ENCODE results near the gene XYLT1.

XYLT1 gene

DNA sequence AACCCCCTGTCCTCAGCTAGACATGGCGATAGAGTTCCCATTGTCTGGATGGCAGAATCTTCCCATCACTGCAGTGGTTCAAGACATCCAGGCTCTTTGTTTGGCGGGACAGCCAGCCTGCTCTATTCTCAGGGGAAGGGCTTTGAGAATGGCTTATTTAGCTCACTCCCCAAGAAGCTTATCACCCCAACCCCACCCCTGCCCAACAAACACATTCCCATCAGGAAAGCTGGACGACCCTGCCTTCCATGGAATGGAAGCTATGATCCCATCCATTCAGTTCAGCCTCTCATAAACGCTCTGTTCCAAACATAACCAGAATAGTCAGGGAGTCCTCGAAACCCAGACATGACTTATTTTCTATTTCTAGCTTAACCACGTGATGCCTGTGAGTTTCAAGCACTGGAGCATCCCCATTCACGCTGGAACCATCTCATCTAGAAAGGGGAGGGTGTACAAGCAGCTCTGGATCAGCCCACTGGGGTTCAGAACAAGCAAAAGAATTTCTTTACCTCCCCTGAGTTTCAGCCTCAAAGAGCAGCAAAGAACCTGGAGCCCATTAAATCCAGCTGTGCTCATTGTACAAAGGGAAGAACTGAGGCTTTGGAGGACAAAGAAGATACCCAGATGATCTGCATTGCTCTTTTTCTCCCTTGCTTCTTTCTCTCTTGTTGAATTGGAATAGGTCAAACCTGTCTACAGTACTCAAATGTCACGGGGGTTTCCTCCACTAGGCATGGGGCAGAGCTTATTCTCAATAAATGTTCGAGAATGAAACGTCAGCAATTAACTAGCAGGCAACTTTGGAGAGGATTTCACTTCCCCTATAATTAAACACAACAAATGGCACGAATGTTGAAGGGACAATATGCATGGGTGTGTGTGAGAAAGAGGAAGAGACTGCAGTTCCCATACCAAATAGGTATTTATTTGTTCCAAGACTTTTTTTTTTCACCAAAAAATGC, 93.1 kb downstream of the XYLT1 start:
- DNase-seq (ENCODE audit: low read depth in 1 of 2, low spot score in 1 of 2) = no peak

GRCh38 chr16:17375461-17376304, 95.1 kb downstream of the XYLT1 start:
- no peak for DNase-seq (ENCODE audit: low read depth in 1 of 2, low spot score in 1 of 2)

DNA sequence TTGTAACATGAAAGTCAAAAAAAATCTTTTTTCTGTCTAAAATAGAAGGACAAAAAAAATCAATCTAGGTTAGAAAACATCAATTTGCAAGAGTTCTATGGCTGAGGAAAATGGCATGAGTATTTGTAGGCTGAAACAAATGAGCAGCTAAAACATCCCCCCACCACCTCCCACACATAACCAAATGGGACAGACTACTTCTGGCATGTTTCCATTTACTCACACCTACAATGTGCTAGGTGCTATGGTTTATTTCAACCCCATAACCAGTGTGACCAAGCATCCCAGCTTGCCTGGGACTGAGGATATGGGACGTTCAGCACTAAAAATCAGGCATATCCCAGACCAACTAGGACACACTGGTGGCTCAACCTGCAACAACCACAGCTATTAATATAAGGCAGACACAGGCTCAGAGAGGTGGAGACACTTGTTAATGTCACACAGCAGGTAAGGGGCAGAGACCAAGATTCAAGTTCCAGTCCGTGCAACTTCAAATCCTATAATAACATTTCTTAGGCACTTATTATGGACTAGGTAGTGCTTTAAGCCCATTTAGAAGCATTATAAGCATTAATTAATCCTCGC, 96.0 kb downstream of the XYLT1 start:
- DNase-seq (ENCODE audit: low read depth in 1 of 2, low spot score in 1 of 2) = peak in 1 of 2 donors; percentile 36

DNA sequence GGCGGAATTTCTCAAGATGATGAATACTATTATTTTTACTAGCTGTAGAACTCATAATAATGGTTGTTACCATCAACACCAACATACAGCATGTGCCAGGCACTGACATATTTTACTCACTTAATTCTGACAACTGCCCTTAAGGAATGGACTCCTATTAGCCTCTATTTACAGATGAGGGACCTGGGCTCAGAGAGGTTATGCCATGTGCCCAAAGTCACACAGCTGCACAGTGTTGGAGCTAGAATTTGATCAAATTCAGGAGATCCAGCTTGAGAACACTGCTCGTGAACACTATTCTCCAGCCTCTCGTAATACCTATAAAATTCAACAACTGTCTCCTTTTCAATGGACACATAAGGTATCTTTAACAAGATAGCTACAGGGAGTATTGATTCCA, 97.2 kb downstream of the XYLT1 start:
- DNase-seq (ENCODE audit: low read depth in 1 of 2, low spot score in 1 of 2) = no peak

DNA sequence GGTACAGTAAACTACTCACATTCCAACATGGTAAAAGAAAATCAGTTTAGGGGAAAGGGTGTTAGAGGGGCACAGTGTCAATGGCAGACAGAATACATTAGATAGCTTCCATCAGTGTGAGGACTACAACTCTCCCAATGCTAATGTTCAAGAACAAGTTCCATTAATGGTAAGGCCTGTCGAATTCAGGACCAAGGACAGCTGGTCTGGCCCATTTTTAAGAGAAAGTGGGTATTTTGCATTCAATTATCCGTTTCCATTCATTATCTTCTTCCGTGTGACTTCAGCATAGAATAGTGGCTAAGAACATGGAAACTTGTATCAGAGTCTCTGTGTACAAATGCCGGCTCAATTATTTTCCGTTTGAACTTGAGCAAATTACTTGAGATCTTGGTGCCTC, 98.4 kb downstream of the XYLT1 start:
- no peak for DNase-seq (ENCODE audit: low read depth in 1 of 2, low spot score in 1 of 2)

GRCh38 chr16:17371299-17371698, 99.5 kb downstream of the XYLT1 start:
- DNase-seq (ENCODE audit: low read depth in 1 of 2, low spot score in 1 of 2) = no peak

GRCh38 chr16:17370731-17371285, 100.0 kb downstream of the XYLT1 start:
- no peak for DNase-seq (ENCODE audit: low read depth in 1 of 2, low spot score in 1 of 2)

GRCh38 chr16:17370223-17370707, 100.5 kb downstream of the XYLT1 start:
- DNase-seq (ENCODE audit: low read depth in 1 of 2, low spot score in 1 of 2) = no peak

DNA sequence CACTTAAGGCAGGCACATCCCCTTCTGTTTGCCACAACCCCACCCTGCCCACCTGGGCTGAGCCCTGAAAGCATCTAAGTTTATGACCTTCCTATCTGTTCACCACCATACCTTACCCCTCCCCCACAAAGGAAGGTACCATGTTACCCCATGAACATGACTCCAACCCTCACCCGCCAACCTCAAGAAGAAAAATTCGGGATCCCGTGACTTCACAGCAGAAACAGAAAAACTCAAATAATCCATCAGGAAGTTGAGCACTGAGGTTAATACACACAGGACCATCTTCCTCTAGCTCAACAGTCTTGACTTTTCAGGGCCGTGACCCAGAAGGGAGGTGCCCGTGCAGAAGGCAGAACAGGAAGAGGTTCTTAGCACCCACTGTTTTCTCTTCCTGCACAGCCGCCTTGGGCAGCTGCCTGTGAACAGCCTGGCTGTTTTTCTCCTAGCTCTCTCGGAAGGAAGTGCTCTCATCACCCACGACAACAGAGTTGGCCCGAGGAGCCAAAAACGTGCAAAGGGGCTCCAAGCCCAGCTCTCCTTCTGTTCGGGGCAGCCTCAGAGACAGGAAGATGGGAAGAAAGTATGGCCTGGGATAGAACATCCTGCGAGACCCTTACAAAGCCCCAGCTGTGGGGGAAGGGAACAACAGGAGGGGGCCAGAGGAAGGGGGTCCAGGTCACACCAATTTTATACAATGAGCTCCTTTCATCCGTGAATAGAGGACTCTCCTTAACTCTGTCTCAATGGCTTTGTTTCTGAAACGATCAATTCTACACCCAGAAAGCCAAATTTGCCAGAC, 101.1 kb downstream of the XYLT1 start:
- DNase-seq (ENCODE audit: low read depth in 1 of 2, low spot score in 1 of 2) = peak in 1 of 2 donors; percentile 45

DNA sequence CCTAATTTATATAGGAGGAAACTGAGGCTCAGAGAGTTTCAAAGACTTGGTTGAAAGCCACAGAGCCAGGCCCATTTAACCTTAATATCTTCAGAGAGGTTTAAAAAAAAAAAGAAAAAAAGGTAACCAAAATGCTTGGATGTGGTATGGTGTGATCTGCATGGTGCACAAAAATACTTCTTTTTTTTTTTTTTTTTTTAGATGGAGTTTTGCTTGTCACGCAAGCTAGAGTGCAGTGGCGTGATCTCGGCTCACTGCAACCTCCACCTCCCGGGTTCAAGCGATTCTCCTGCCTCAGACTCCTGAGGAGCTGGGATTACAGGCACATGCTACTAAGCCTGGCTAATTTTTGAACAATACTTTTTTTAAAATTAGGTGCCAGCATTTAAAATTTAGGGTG, 101.8 kb downstream of the XYLT1 start:
- no peak for DNase-seq (ENCODE audit: low read depth in 1 of 2, low spot score in 1 of 2)

GRCh38 chr16:17368446-17368845, 102.3 kb downstream of the XYLT1 start:
- no peak for DNase-seq (ENCODE audit: low read depth in 1 of 2, low spot score in 1 of 2)

GRCh38 chr16:17367923-17368322, 102.8 kb downstream of the XYLT1 start:
- no peak for DNase-seq (ENCODE audit: low read depth in 1 of 2, low spot score in 1 of 2)

DNA sequence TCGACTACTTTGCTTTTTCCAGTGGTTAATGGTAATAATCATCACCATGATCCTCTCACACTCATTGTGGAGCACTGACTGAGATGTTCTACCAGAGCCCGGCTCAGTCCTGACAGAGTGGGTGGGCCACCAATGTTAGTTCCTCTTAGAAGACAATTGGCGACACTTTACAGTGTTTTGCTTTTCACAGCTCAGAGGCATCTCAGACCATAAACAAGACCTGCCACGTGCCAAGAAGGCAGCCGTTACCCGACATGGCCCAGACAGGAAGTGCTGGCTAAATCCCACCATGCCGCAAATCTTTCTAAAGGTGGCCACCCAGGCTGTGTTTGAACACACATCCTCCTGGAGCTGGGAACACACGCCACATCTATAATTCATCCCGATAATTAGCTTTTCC, 103.7 kb downstream of the XYLT1 start:
- DNase-seq (ENCODE audit: low read depth in 1 of 2, low spot score in 1 of 2) = no peak

DNA sequence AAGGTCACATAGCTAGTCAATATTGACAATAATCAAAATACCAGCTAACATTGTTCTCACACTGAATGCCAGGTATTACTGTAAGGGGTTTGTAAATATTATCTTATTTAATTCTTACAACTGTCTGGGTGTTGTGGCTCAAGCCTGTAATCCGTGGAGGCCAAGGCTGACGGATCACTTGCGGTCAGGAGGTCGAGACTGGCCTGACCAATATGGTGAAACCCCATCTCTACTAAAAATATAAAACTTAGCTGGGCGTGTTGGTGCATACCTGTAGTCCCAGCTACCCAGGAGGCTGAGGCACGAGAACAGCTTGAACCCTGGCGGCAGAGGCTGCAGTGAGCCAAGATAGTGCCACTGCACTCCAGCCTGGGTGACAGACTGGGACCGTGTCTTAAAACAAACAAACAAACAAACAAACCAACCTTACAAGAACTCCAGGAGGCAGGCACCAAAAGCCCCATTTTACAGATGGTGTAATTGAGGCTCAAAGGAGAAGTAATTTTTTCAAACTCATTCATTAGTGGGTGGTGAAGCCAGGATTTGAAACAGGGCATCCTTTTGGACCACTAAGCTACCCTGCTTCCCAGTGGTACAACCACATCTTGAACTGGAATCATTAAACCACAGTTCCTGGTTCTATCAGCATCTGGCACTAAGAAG, 104.3 kb downstream of the XYLT1 start:
- DNase-seq (ENCODE audit: low read depth in 1 of 2, low spot score in 1 of 2) = no peak

- DNase-seq (ENCODE audit: low read depth in 1 of 2, low spot score in 1 of 2) = no peak
Measured at GRCh38 chr16:17365591-17366298, 105.0 kb downstream of the XYLT1 start.

GRCh38 chr16:17365211-17365541, 105.6 kb downstream of the XYLT1 start:
- no peak for DNase-seq (ENCODE audit: low read depth in 1 of 2, low spot score in 1 of 2)

DNA sequence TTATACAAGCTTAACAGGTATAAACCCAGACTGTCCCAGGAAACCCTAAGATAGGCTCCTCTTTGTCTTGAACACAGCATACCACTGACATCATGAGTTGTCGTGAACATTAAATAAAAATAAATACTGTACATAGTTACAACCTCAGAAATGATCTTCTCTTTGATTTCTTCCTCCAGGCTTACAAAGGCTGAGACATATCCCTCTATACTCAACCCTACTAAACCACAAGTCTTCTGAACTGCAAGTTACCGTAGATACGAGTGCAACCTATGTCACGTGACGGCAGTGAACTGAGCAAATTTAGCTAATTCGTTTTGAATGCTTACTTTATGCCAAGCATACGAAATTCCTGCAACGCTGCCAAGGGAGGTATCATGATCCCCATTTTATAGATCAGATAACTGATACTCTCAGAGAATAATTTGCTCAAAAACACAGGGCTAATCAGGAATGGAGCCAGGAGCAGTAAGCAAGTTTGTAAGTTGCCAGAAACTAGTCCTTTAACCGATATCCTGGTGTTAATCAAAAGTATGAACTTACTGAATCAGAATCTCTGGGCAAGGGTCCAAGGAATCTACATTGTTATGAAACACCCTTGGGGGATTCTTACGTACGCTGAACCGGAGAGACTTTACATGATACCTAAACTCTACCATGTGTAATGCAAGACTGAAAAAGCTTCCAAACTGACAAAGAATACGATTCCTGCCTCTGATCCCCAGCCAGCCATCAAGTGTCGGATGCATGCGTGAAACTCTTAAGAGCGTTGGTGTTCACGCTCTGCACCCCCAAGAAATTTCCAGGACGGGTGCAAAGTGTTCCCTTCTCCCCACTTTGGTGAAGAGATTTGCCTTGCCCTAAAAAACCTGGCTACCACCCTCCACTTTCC, 106.2 kb downstream of the XYLT1 start:
- peak in 1 of 2 donors; percentile 50 for DNase-seq (ENCODE audit: low read depth in 1 of 2, low spot score in 1 of 2)

- no peak for DNase-seq (ENCODE audit: low read depth in 1 of 2, low spot score in 1 of 2)
Measured at GRCh38 chr16:17362946-17363345, 107.8 kb downstream of the XYLT1 start.
